GM12872 (cell line): ENCODE measurements around the gene PATJ.

Source experiments
- TF ChIP-seq, protein P1 (sequence below): IDR thresholded peaks from 3 replicates; pipeline ENCODE4 v1.5.1; 2011; ENCODE audit warnings: low read depth, mild to moderate bottlenecking, low read length, moderate library complexity; ENCODE audit not compliant: insufficient read depth

PATJ gene

DNA sequence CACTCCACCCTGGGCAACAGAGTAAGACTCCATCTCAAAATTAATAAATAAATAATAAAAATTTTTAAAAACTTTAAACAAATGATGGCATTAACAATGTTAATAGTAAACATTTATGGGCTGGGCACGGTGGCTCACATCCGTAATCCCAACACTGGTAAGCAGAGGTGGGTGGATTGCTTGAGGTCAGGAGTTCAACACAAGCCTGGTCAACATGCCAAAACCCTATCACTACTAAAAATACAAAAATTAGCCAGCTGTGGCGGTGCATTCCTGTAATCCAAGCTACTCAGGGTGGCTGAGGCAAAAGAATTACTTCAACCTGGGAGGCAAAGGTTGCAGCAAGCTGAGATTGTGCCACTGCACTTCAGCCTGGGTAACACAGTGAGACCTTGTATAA lies 443.4 kb downstream of the PATJ start:
- TF ChIP-seq, protein P1, sequence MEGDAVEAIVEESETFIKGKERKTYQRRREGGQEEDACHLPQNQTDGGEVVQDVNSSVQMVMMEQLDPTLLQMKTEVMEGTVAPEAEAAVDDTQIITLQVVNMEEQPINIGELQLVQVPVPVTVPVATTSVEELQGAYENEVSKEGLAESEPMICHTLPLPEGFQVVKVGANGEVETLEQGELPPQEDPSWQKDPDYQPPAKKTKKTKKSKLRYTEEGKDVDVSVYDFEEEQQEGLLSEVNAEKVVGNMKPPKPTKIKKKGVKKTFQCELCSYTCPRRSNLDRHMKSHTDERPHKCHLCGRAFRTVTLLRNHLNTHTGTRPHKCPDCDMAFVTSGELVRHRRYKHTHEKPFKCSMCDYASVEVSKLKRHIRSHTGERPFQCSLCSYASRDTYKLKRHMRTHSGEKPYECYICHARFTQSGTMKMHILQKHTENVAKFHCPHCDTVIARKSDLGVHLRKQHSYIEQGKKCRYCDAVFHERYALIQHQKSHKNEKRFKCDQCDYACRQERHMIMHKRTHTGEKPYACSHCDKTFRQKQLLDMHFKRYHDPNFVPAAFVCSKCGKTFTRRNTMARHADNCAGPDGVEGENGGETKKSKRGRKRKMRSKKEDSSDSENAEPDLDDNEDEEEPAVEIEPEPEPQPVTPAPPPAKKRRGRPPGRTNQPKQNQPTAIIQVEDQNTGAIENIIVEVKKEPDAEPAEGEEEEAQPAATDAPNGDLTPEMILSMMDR = no peak

DNA sequence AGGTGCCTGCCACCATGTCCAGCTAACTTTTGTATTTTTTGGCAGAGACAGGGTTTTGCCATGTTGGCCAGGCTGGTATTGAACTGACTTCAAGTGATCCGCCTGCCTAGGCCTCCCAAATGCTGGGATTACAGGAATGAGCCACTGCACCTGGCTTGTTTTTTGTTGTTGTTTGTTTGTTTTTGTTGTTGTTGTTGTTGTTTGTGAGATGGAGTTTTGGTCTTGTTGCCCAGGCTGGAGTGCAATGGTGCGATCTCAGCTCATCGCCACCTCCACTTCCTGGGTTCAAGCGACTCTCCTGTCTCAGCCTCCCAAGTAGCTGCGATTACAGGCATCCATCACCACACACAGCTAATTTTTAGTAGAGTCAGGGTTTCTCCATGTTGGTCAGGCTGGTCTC lies 445.3 kb downstream of the PATJ start:
- TF ChIP-seq, protein P1 = no peak

DNA sequence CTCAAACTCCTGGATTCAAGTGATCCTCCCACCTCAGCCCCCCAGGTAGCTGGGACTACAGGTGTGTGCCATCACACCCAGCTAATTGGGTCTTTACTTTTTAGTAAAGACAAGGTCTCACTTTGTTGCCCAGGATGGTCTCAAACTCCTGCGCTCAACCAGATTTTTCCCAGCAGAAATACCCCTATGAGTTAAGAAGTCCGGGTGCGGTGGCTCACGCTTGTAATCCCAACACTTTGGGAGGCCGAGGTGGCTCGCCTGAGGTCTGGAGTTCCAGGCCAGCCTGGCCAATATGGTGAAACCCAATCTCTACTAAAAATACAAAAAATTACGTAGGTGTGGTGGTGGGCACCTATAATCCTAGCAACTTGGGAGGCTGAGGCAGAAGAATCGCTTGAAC lies 445.8 kb downstream of the PATJ start:
- TF ChIP-seq, protein P1 = no peak

DNA sequence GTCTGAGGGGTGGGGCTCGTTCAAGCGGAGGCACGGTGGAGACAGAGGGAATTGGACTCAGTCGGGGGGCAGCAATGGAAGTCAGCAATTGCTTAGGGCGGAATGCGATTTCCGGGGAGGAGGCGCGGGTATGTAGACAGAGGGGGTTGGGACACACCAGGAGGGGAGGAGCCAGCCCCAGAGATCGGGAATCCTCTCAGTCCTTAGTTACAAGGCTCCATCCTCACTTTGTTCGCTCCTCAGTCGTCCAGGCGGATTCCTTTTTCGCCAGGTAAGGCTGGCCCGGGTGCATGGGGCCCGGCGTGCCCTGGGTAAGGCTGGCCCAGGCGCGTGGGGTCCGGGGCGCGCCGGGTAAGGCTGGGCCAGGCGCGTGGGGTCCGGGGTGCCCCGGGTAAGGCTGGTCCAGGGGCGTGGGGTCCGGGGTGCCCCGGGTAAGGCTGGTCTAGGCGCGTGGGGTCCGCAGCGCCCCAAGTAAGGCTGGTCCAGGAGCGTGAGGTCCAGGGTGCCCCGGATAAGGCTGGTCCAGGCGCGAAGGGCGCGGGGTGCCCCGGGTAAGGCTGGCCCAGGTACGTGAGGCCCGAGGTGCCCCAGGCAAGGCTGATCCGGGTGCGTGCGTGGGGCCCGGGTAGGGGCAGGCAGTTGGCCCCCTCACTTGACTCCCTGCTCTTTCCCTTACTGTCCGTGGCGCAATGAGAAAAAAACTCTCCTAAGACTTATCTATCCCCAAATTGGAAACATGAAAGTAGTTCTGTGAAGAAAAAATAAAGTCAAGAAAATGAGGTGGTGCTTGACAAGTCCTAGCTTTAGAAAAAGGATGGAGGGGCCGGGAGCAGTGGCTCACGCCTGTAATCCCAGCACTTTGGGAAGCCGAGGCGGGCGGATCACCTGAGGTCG lies 452.6 kb downstream of the PATJ start, which contains the start of gene L1TD1:
L1TD1 (plus strand) TSS at position 199 of the 894 bp plus-strand sequence. CDS start 11,780 bp downstream, outside the sequence.
- TF ChIP-seq, protein P1 = no peak

DNA sequence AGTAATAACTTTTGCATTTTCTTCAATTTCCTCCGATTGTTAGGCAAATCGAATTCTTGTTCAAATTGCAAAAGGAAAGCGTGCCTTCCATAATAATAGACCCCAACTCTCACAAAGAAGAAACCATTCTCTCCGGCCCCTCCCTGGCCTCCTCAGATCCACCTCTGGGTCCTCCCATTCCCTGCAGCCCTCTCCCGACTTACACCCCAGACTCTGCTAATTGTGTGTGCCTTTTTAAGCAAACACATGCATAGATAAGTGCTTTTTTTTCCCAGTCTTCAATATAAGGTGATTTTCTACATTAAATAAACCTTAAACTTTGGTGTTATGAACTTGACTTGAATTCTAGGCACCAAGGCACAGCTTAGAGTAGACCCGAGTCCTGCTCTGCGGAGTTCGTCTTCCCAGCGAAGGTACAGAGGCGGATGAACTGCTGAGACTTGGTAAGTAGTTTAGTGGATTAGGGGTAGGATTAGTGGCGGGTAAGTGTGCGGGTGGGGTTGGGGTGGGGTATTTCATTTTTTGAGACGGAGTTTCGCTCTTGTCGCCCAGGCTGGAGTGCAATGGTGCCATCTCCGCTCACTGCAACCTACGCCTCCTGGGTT lies 453.9 kb downstream of the PATJ start:
- TF ChIP-seq, protein P1 = no peak

DNA sequence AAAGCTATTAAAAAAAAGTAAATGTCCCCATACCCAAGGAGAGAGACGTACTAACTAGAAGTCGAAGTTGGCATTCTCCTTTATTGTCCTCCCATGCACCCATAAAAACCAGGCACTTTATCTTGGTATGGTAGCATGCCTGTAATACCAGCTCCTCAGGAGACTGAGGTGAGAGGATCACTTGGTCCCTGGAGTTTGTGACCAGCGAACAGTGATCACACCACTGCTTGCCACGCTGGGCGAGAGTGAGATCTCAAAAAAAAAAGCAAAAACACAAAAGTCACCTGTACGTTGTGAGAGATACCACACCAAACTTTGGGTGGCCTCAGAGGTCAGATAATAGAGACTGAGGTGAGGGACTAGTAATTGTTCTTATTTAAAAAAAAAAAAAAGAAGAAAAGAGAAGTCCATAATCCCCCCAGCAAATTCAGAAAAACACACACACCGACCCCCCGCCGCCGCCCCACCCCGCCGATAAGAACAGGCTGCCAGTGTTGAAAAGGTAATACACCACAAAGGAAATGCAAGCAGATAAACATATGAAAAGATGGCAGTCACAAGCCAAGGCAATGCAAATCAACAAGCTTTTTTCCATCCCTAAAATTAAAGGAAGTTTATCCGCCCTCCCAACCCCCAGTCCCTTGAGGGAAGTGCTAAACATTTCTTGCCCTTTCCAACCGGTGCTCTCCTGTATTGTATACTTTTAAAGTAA lies 455.9 kb downstream of the PATJ start:
- TF ChIP-seq, protein P1 = no peak

DNA sequence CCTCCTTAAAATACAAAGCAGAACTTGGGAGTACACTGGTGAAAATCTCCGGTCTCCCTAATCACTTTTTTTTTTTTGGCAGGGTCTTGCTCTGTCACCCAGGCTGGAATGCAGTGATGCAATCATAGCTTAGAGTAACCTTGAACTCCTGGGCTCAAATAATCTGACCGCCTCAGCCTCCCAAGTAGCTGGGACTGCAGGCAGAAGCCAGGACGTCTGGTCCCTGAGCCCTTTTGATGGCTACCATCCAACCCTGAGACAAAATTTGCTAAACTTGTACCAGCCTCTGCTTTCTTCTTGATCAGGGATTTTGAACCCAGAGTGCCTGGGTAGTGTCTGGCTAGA lies 456.5 kb downstream of the PATJ start:
- TF ChIP-seq, protein P1 = no peak
